A673 (cell line): Measurements from ENCODE around the gene APIP. TPM values are rescaled to one million over a fixed set of nuclear protein-coding genes. Genes with fewer than 3 reads are reported as not detected.

Source experiments
- BruUV-seq: library from RNA; stranded (reverse); fragments of 400-500 nt; replicated peaks from 2 replicates; lab custom pipeline; 2021; lab: Mats Ljungman, UMichigan
- CTCF ChIA-PET: fragments of 300-600 bp; sonication (Branson Sonifier 250); formaldehyde crosslinking; loops from one replicate; lab custom pipeline; 2022; ENCODE audit warnings: antibody characterized with exemption; lab: Charles Lee
- POLR2A ChIA-PET: fragments of 300-600 bp; sonication (Branson Sonifier 250); formaldehyde crosslinking; loops from one replicate; lab custom pipeline; 2022; ENCODE audit warnings: antibody characterized with exemption; ENCODE audit not compliant: low non-redundant PET; lab: Charles Lee
- DNase-seq: peaks from one replicate; pipeline ENCODE4 v3.0.0-alpha.2; 2015; ENCODE audit warnings: low spot score
- H3K27ac ChIP-seq: fragments of 200-600 bp; sonication (generic); 2 replicates; pipeline ENCODE4 v1.5.1; 2016; ENCODE audit warnings: mixed run types, low read depth, mild to moderate bottlenecking, mixed read lengths, antibody characterized with exemption, low read length; ENCODE audit not compliant: poor library complexity, severe bottlenecking
- H3K27me3 ChIP-seq: fragments of 200-600 bp; sonication (generic); replicated peaks from 2 replicates; pipeline ENCODE4 v1.6.1; 2017; ENCODE audit warnings: mixed run types, low read depth, mild to moderate bottlenecking, mixed read lengths, antibody characterized with exemption, low read length; ENCODE audit not compliant: insufficient read depth, poor library complexity
- H3K36me3 ChIP-seq: fragments of 200-600 bp; sonication (generic); 2 replicates; pipeline ENCODE4 v1.6.1; 2016; ENCODE audit warnings: mixed run types, mild to moderate bottlenecking, mixed read lengths, antibody characterized with exemption, low read length; ENCODE audit not compliant: insufficient read depth, poor library complexity, severe bottlenecking
- H3K4me1 ChIP-seq: fragments of 200-600 bp; sonication (generic); 2 replicates; pipeline ENCODE4 v1.6.1; 2017; ENCODE audit warnings: mixed run types, mild to moderate bottlenecking, mixed read lengths, antibody characterized with exemption, low read length; ENCODE audit not compliant: insufficient read depth, poor library complexity, severe bottlenecking
- H3K4me3 ChIP-seq: fragments of 200-600 bp; sonication (generic); 2 replicates; pipeline ENCODE4 v1.5.1; 2016; ENCODE audit warnings: low read depth, mixed run types, mild to moderate bottlenecking, mixed read lengths, low read length; ENCODE audit not compliant: poor library complexity, severe bottlenecking
- H3K9me3 ChIP-seq: fragments of 200-600 bp; sonication (generic); 2 replicates; pipeline ENCODE4 v1.6.1; 2016; ENCODE audit warnings: mixed run types, low read depth, mild to moderate bottlenecking, mixed read lengths, antibody characterized with exemption, low read length; ENCODE audit not compliant: poor library complexity, severe bottlenecking
- EZH2 ChIP-seq: fragments of 200-600 bp; sonication (generic); IDR thresholded peaks from 2 replicates; pipeline ENCODE4 v1.6.1; 2017; ENCODE audit warnings: borderline replicate concordance, low read depth, mild to moderate bottlenecking, mixed read lengths, antibody characterized with exemption, low read length; ENCODE audit not compliant: poor library complexity, severe bottlenecking
- intact Hi-C: fragments of 100-400 bp; cut with micrococcal nuclease; formaldehyde crosslinking; loops from one replicate; pipeline ENCODE4 v1.10.0; 2022; ENCODE audit not compliant: unreplicated experiment
- microRNA-seq: library from miRNA; unstranded; fragments of <30 nt; microRNA quantifications from one replicate; pipeline ENCODE4 v1.2.0, GENCODE V29; 2021
- total RNA-seq: library from RNA; stranded (reverse); gene quantifications from 2 replicates; pipeline ENCODE4 v1.2.3, GENCODE V29; 2021
- TF ChIP-seq, protein P1 (sequence below): fragments of 300-800, 200-600 bp; sonication (generic); conservative IDR thresholded peaks from 2 replicates; pipeline ENCODE4 v1.5.1; 2017; ENCODE audit warnings: low read depth, mild to moderate bottlenecking, antibody characterized with exemption, low read length, moderate library complexity, mixed read lengths

APIP gene
- total RNA-seq, 1 experiment from 2014 or later, result 99.8 TPM

DNA sequence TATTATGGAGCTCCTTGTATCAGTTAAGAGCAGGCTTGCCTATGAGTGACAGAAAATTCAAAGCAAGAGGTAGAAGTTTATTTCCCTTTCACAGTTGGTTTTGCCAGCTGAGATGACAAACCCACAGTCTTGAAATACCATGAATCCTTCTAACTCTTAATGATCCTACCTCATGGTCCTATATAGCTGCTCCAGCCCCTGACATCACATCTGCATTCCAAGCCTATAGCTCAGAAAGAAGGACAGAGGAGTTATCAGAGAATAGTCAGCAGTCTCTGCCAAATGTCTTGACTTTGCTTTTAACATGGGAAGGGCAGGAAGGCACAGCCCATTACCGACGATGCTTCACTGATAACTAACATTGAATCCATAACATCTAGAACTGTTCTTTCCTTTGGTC is 76.2 kb downstream of the APIP start:
- TF ChIP-seq, protein P1, sequence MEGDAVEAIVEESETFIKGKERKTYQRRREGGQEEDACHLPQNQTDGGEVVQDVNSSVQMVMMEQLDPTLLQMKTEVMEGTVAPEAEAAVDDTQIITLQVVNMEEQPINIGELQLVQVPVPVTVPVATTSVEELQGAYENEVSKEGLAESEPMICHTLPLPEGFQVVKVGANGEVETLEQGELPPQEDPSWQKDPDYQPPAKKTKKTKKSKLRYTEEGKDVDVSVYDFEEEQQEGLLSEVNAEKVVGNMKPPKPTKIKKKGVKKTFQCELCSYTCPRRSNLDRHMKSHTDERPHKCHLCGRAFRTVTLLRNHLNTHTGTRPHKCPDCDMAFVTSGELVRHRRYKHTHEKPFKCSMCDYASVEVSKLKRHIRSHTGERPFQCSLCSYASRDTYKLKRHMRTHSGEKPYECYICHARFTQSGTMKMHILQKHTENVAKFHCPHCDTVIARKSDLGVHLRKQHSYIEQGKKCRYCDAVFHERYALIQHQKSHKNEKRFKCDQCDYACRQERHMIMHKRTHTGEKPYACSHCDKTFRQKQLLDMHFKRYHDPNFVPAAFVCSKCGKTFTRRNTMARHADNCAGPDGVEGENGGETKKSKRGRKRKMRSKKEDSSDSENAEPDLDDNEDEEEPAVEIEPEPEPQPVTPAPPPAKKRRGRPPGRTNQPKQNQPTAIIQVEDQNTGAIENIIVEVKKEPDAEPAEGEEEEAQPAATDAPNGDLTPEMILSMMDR, result no peak
- TF ChIP-seq EZH2, result no peak
- no peaks in the 10 kb centered on the region for H3K36me3 ChIP-seq
- CTCF ChIA-PET, result interaction anchor here (0.6 to 0.9 kb wide), 3 partner anchors 16 to 573 kb away, joined by 3 to 4 read pairs (median 3); no protein-coding TSS in a partner anchor
- POLR2A ChIA-PET, result no interaction called here
- intact Hi-C loops, result loop anchor here (5.0 kb wide), 1 partner anchor 552 kb away; no protein-coding TSS in a partner anchor
- no peaks in the 10 kb centered on the region for H3K4me1 ChIP-seq
- no peak overlapping the region for H3K27ac ChIP-seq
- DNase-seq, result no peak
- BruUV-seq, result no TSS peak
- no peaks in the 10 kb centered on the region for H3K27me3 ChIP-seq
- no peak overlapping the region for H3K4me3 ChIP-seq
- H3K9me3 ChIP-seq, result no peaks in the 10 kb centered on the region

DNA sequence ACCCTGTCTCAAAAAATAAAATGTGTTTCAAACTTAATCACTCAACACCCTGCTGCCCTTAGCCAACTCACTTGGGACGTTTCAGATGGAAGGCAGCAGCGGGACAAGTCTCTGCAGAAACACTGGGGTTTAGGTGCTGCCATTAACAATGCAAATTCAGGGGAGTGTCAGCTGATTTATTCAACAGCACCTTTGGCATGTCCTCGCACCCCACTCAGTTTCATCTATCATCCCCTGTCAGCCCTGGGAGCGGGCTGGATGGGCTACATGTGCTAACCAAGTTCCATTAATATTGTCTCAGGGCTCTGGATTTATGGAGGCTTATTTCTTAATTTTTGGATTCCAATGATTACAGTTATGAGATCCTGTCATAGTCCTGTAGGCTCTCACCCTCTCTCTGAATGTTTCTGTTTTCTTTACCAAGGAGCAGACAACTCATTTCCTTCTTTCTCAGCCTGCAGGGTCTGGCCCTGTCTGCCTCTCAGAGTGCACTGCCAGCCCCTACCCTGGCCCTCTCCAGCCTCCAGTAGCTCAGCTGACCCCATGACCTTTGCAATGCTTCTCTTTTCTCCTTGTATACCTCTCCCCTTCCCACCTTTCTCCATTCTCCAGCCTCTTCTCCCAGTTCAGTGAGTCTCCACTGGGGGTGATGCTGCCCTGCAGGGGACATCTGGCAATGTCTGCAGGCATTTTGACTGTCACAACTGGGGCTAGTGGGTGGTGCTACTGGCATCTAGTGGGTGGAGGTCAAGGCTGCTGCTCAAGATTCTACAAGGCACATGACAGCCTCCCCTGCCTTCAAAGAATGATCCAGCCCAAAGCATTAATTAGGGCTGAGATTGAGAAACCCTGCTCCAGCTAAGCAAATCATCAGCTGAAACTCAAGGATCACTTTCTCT is 79.0 kb downstream of the APIP start:
- Histone ChIP-seq H3K4me3 (no peak overlapping the region), H3K27ac (no peak overlapping the region), H3K36me3 (no peaks in the 10 kb centered on the region), H3K9me3 (no peaks in the 10 kb centered on the region), H3K4me1 (no peaks in the 10 kb centered on the region), H3K27me3 (no peaks in the 10 kb centered on the region)
- no TSS peak for BruUV-seq
- TF ChIP-seq, protein P1, result no peak
- no peak for TF ChIP-seq EZH2
- intact Hi-C loops, result no loop called here
- ChIA-PET CTCF (no interaction called here), POLR2A (no interaction called here)
- DNase-seq, result peak; percentile 27

DNA sequence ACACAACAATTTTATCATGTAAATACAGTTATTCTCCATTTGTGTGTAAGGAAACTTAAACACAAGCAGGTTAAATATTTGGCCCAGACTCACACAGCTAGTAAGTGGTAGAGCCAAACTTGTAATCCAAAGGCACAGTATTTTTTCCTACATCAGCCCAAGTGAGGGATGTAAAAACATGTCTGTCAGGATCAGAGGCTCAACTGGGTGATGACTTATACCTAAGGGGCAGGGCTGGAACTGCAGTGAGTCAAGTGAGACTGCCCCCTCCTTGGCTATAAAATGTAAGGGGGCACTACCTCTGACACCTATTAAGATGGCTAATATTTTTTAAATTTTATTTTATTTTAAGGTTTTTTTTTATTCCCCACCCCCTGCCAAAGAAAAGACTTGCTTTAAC is 82.6 kb downstream of the APIP start:
- CTCF ChIA-PET, result no interaction called here
- POLR2A ChIA-PET, result no interaction called here
- Histone ChIP-seq H3K27ac (no peak overlapping the region), H3K4me1 (no peaks in the 10 kb centered on the region), H3K36me3 (no peaks in the 10 kb centered on the region), H3K27me3 (no peaks in the 10 kb centered on the region), H3K4me3 (no peak overlapping the region), H3K9me3 (no peaks in the 10 kb centered on the region)
- no peak for DNase-seq
- TF ChIP-seq, protein P1, result no peak
- TF ChIP-seq EZH2, result no peak
- no TSS peak for BruUV-seq
- intact Hi-C loops, result no loop called here

Small RNA genes lying within 50 kb of the gene (microRNA-seq; reads per million reads assigned to microRNA genes)
- 93.3 reads per million, percentile 63 among the genes with 10 or more reads in this experiment for gene MIR1343

Other genes starting within 250 kb of the APIP start
- gene PDHX, start 239 bp upstream of the APIP start, total RNA-seq, result 98.7 and 99.9 TPM in 2 replicates
- gene CD44, start 222.8 kb upstream of the APIP start, total RNA-seq, result 13.1 and 15.9 TPM in 2 replicates